Liver (tissue), 9 donors: ENCODE measurements around the gene PMFBP1. TPM values are rescaled to one million over a fixed set of nuclear protein-coding genes. Genes with fewer than 3 reads are reported as not detected.

Experiments
- DNase-seq: peaks from one replicate; pipeline ENCODE4 v3.0.0-alpha.2; 2017; ENCODE audit warnings: low spot score
- H3K27ac ChIP-seq, 2 donors: one replicate each; pipeline ENCODE4 v1.7.0; 2013; ENCODE audit warnings: inconsistent platforms in 2 of 2, low read length in 2 of 2, control low read depth in 1 of 2, low read depth in 1 of 2, mild to moderate bottlenecking in 1 of 2
- H3K27me3 ChIP-seq, 4 donors: one replicate each; pipeline versions ENCODE4 v1.6.1 to v1.7.0; 2013; ENCODE audit warnings: low read length in 3 of 4, inconsistent platforms in 1 of 4, mild to moderate bottlenecking in 1 of 4, moderate library complexity in 1 of 4; ENCODE audit not compliant: control insufficient read depth in 4 of 4, insufficient read depth in 4 of 4
- H3K36me3 ChIP-seq, 4 donors: one replicate each; pipeline versions ENCODE4 v1.6.1 to v1.7.0; 2013; ENCODE audit warnings: low read length in 3 of 4, mild to moderate bottlenecking in 3 of 4, low read depth in 1 of 4, moderate library complexity in 1 of 4; ENCODE audit not compliant: control insufficient read depth in 4 of 4, insufficient read depth in 3 of 4
- H3K4me1 ChIP-seq, 4 donors: one replicate each; pipeline versions ENCODE4 v1.6.1 to v1.7.0; 2013; ENCODE audit warnings: low read length in 3 of 4, mild to moderate bottlenecking in 3 of 4, moderate library complexity in 1 of 4; ENCODE audit not compliant: control insufficient read depth in 4 of 4, insufficient read depth in 4 of 4
- H3K4me3 ChIP-seq, 3 donors: one replicate each; pipeline versions ENCODE4 v1.6.1 to v1.7.0; 2013; ENCODE audit warnings: low read length in 3 of 3, control low read depth in 1 of 3, low read depth in 1 of 3, mild to moderate bottlenecking in 1 of 3
- H3K9ac ChIP-seq, 2 donors: one replicate each; pipeline ENCODE4 v1.7.0; 2013; ENCODE audit warnings: low read length in 2 of 2, mild to moderate bottlenecking in 2 of 2, moderate library complexity in 2 of 2, control low read depth in 1 of 2, low read depth in 1 of 2
- H3K9me3 ChIP-seq, 4 donors: one replicate each; pipeline versions ENCODE4 v1.6.1 to v1.7.0; 2013; ENCODE audit warnings: low read length in 3 of 4; ENCODE audit not compliant: control insufficient read depth in 4 of 4
- ATF3 ChIP-seq: IDR thresholded peaks from 2 replicates; pipeline ENCODE4 v1.6.1; 2016; ENCODE audit warnings: antibody characterized with exemption
- CTCF ChIP-seq: fragments of 150-350 bp; IDR thresholded peaks from 2 replicates; pipeline ENCODE4 v1.5.1; 2017; ENCODE audit warnings: improper control_type of control experiment, low read depth, low read length; ENCODE audit not compliant: missing input control
- EGR1 ChIP-seq, 2 donors: IDR thresholded peaks; 2 replicates each; pipeline ENCODE4 v1.6.1; 2016 to 2018; ENCODE audit warnings: antibody characterized with exemption in 2 of 2, low read depth in 2 of 2
- FOXA1 ChIP-seq: IDR thresholded peaks from 2 replicates; pipeline ENCODE4 v1.6.1; 2016; ENCODE audit warnings: antibody characterized with exemption
- FOXA2 ChIP-seq: IDR thresholded peaks from 2 replicates; pipeline ENCODE4 v1.6.1; 2016; ENCODE audit warnings: antibody characterized with exemption
- GABPA ChIP-seq, 2 donors: IDR thresholded peaks in 1 of 2; conservative IDR thresholded peaks in 1 of 2; 2 replicates each; pipeline ENCODE4 v1.6.1; 2016; ENCODE audit warnings: antibody characterized with exemption in 2 of 2, mild to moderate bottlenecking in 1 of 2, moderate library complexity in 1 of 2
- HNF4A ChIP-seq, 2 donors: conservative IDR thresholded peaks; 2 replicates each; pipeline ENCODE4 v1.6.1; 2016; ENCODE audit warnings: antibody characterized with exemption in 2 of 2, mild to moderate bottlenecking in 2 of 2
- HNF4G ChIP-seq: IDR thresholded peaks from 2 replicates; pipeline ENCODE4 v1.6.1; 2016; ENCODE audit warnings: antibody characterized with exemption
- JUND ChIP-seq, 2 donors: IDR thresholded peaks; 2 replicates each; pipeline ENCODE4 v1.6.1; 2016; ENCODE audit warnings: antibody characterized with exemption in 2 of 2
- MAX ChIP-seq: IDR thresholded peaks from 2 replicates; pipeline ENCODE4 v1.6.1; 2016; ENCODE audit warnings: antibody characterized with exemption
- NR2F2 ChIP-seq: IDR thresholded peaks from 2 replicates; pipeline ENCODE4 v1.6.1; 2016; ENCODE audit warnings: antibody characterized with exemption
- RAD21 ChIP-seq, 2 donors: IDR thresholded peaks; 2 replicates each; pipeline ENCODE4 v1.6.1; 2016; ENCODE audit warnings: antibody characterized with exemption in 2 of 2, mild to moderate bottlenecking in 2 of 2
- REST ChIP-seq: IDR thresholded peaks from 2 replicates; pipeline ENCODE4 v1.6.1; 2016; ENCODE audit warnings: antibody characterized with exemption, mild to moderate bottlenecking
- RXRA ChIP-seq, 2 donors: IDR thresholded peaks; 2 replicates each; pipeline ENCODE4 v1.6.1; 2017 to 2018; ENCODE audit warnings: antibody characterized with exemption in 2 of 2, mild to moderate bottlenecking in 1 of 2
- SP1 ChIP-seq: IDR thresholded peaks from 2 replicates; pipeline ENCODE4 v1.6.1; 2018; ENCODE audit warnings: antibody characterized with exemption, mild to moderate bottlenecking
- TAF1 ChIP-seq: conservative IDR thresholded peaks from 2 replicates; pipeline ENCODE4 v1.6.1; 2016; ENCODE audit warnings: antibody characterized with exemption, mild to moderate bottlenecking
- YY1 ChIP-seq: IDR thresholded peaks from 2 replicates; pipeline ENCODE4 v1.6.1; 2016; ENCODE audit warnings: antibody characterized with exemption, mild to moderate bottlenecking
- ZBTB33 ChIP-seq: IDR thresholded peaks from 2 replicates; pipeline ENCODE4 v1.6.1; 2016; ENCODE audit warnings: antibody characterized with exemption
- WGBS: extraction: QIAGEN DNeasy Blood & Tissue Kit; methylation state at CpG from one replicate; pipeline ENCODE4 v1.1.7; 2013; 5-methylcytosine and 5-hydroxymethylcytosine counted together
- polyA plus RNA-seq, 2 donors: library from polyadenylated mRNA; stranded (reverse) in 1 of 2; unstranded in 1 of 2; fragments of 200-250 nt in 1 of 2; fragments of >200 nt in 1 of 2; fragmentation: Nextera tagmentation in 1 of 2; extraction: Ambion mirVana in 1 of 2; gene quantifications; one replicate each; pipeline versions ENCODE4 v1.2.1 to v1.2.3, GENCODE V29; 2013 to 2015
- total RNA-seq, 2 donors: library from RNA; depleted of rRNA; stranded (reverse); fragments of >200 nt; gene quantifications; one replicate each; pipeline ENCODE4 v1.2.3, GENCODE V29; 2014
- donor health status: healthy.
- donor health status: healthy.
- donor health status: healthy.
- donor health status: healthy.
- donor health status: healthy.

PMFBP1 gene
- total and polyA plus RNA-seq, 4 donors: 0.06 to 1.4 (median 0.29) TPM

GRCh38 chr16:72198771-72199201, 26.8 kb upstream of the PMFBP1 start:
- Histone ChIP-seq H3K27me3 (no peaks in the 10 kb centered on the region), H3K4me1 (peaks cover 0 to 2% (median 0%) of the 10 kb centered on the region in 4 donors), H3K9me3 (no peaks in the 10 kb centered on the region), H3K36me3 (no peaks in the 10 kb centered on the region), H3K27ac (no peak overlapping the region), H3K4me3 (no peak overlapping the region), H3K9ac (no peak overlapping the region)
- no peak for TF ChIP-seq FOXA1
- no peak for TF ChIP-seq ATF3
- no peak for TF ChIP-seq MAX
- TF ChIP-seq RAD21 (IDR thresholded peaks at IDR 0.05): no peak
- TF ChIP-seq YY1: no peak
- no peak for TF ChIP-seq RXRA (IDR thresholded peaks at IDR 0.05)
- no peak for TF ChIP-seq NR2F2
- no peak for TF ChIP-seq CTCF
- DNase-seq: no peak
- 66% methylated on average over 10 of the region's 10 CpGs for WGBS

- peaks cover 0 to 2% (median 0%) of the 10 kb centered on the region in 4 donors for H3K4me1 ChIP-seq
- no peak overlapping the region for H3K9ac ChIP-seq
- 86% methylated on average over 11 of the region's 11 CpGs for WGBS
- TF ChIP-seq EGR1 (IDR thresholded peaks at IDR 0.05; ENCODE audit: low read depth in 2 of 2): no peak
- TF ChIP-seq HNF4A (conservative IDR thresholded peaks at IDR 0.05): no peak
- TF ChIP-seq GABPA (IDR thresholded peaks at IDR 0.05 in 1 of 2, conservative IDR thresholded peaks at IDR 0.05 in 1 of 2): no peak
- TF ChIP-seq TAF1: no peak
- TF ChIP-seq RXRA (IDR thresholded peaks at IDR 0.05): no peak
- TF ChIP-seq FOXA1: no peak
- TF ChIP-seq NR2F2: no peak
- no peak for TF ChIP-seq REST
- no peak for TF ChIP-seq MAX
- no peak for TF ChIP-seq FOXA2
- TF ChIP-seq ATF3: no peak
- TF ChIP-seq HNF4G: no peak
- TF ChIP-seq CTCF: no peak
- TF ChIP-seq ZBTB33: no peak
- TF ChIP-seq SP1: no peak
- no peak for TF ChIP-seq JUND (IDR thresholded peaks at IDR 0.05)
- TF ChIP-seq RAD21 (IDR thresholded peaks at IDR 0.05): no peak
- TF ChIP-seq YY1: no peak
- DNase-seq: no peak
- no peaks in the 10 kb centered on the region for H3K9me3 ChIP-seq
- H3K27ac ChIP-seq: no peak overlapping the region
- H3K4me3 ChIP-seq: no peak overlapping the region
- H3K27me3 ChIP-seq: no peaks in the 10 kb centered on the region
- no peaks in the 10 kb centered on the region for H3K36me3 ChIP-seq
Observed at GRCh38 chr16:72198021-72198711, 26.2 kb upstream of the PMFBP1 start.
